Measurements from ENCODE around the gene EID3.
"Not testable (repeated sequence)": the region's sequence is repeated elsewhere in the genome, so short reads cannot be mapped to it uniquely, and the experiment has no call there.

Gene EID3

GRCh38 chr12:104290855-104291254 is 12.7 kb upstream of the EID3 start:
- no peaks in the 10 kb centered on the region for H3K9me3 ChIP-seq
- H3K36me3 ChIP-seq = peaks cover 48% of the 10 kb centered on the region
- H3K27me3 ChIP-seq = no peaks in the 10 kb centered on the region
- H3K27ac ChIP-seq = no peak overlapping the region
- no peak for TF ChIP-seq CTCF (IDR thresholded peaks at IDR 0.05)
- H3K4me1 ChIP-seq (ENCODE audit: control insufficient read depth in 1 of 2, insufficient read depth in 1 of 2, low read depth in 1 of 2, low read length in 1 of 2) = peaks cover 32 to 40% of the 10 kb centered on the region in 2 experiments
- no peak overlapping the region for H3K4me3 ChIP-seq (ENCODE audit: low read depth in 1 of 2, low read length in 1 of 2)

DNA sequence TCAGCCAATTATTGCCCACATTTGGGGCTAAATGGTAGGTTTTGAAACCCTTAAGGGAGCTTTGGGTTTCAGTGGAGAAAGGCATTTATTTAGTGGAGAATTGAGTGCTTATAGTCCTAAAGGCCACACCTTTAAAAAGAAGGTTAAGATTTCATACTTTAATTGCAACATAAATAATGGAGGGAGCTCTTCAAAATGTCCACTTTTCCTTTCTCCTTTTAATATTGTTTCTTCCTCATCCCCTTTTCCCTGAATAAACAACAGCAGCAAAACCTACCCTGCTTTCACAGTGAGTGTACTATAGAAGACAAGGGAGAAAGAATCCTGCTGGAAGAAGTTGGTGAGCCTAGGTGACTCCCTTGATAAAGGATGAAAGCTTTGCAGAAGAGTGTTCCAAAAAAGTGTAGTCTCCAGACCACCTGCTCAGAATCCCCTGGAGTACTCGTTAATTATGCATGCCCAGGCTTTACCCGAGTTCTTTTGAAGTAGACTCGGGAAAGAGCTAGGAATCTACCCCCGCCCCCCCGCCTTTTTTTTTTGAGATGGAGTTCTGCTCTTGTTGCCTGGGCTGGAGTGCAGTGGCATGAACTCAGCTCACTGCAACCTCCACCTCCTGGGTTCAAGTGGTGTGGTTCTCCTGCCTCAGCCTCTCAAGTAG is 11.5 kb upstream of the EID3 start:
- Histone ChIP-seq H3K27ac (peak overlapping the region; percentile 37), H3K4me1 (ENCODE audit: control insufficient read depth in 1 of 2, insufficient read depth in 1 of 2, low read depth in 1 of 2, low read length in 1 of 2) (peaks cover 22 to 32% of the 10 kb centered on the region in 2 experiments), H3K9me3 (no peaks in the 10 kb centered on the region), H3K36me3 (peaks cover 59% of the 10 kb centered on the region), H3K4me3 (ENCODE audit: low read depth in 1 of 2, low read length in 1 of 2) (no peak overlapping the region), H3K27me3 (no peaks in the 10 kb centered on the region)
- no peak for TF ChIP-seq CTCF (IDR thresholded peaks at IDR 0.05)

- H3K36me3 ChIP-seq = peaks cover 59% of the 10 kb centered on the region
- no peaks in the 10 kb centered on the region for H3K27me3 ChIP-seq
- no peak overlapping the region for H3K4me3 ChIP-seq (ENCODE audit: low read depth in 1 of 2, low read length in 1 of 2)
- no peak for TF ChIP-seq CTCF (IDR thresholded peaks at IDR 0.05)
- peaks cover 15 to 24% of the 10 kb centered on the region in 2 experiments for H3K4me1 ChIP-seq (ENCODE audit: control insufficient read depth in 1 of 2, insufficient read depth in 1 of 2, low read depth in 1 of 2, low read length in 1 of 2)
- no peaks in the 10 kb centered on the region for H3K9me3 ChIP-seq
- H3K27ac ChIP-seq = peak overlapping the region; percentile 8
Measured at GRCh38 chr12:104292872-104293794, 10.4 kb upstream of the EID3 start.

GRCh38 chr12:104294158-104294859 is 9.2 kb upstream of the EID3 start:
- not testable (repeated sequence) for H3K27me3 ChIP-seq; H3K9me3 ChIP-seq; H3K4me3 ChIP-seq (ENCODE audit: low read depth in 1 of 2, low read length in 1 of 2)
- Histone ChIP-seq H3K27ac (peak overlapping the region; percentile 61), H3K36me3 (peaks cover 59% of the 10 kb centered on the region), H3K4me1 (ENCODE audit: control insufficient read depth in 1 of 2, insufficient read depth in 1 of 2, low read depth in 1 of 2, low read length in 1 of 2) (peaks cover 10 to 13% of the 10 kb centered on the region in 2 experiments)

DNA sequence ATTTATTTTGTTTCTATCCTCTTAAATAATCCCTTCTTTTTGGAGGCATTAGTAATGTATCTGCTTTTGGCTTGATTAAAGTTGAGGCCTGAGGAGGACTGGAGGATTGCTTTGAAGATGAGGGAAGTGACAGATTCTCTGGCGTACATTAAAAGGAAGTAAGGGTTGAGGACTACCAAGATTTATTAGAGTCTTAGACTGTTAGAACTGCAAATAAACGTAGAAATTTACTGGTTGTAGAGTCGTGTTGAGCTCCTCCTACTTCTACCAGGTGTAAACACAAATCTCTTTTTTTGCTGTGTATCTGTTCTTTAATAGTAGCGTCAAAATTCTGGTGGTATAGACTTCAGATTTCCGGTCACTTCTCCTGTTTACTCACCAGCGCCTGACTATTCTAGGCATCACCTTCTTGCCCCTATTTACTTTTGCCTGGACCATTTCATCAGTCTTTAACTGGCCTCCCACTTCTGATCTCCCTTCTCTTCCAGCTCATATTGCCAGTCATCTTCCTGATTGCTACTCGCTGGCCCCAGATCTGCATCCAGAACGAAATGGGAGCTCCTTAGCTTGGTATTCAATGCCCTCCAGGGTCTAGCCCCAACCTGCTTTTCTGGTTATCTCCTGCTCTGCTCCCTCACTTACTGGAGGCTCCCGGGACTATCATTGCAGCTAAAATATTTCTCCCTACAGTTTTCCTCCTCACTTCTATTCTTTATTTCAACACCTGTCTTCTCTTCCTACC is 8.4 kb upstream of the EID3 start:
- peaks cover 3 to 7% of the 10 kb centered on the region in 2 experiments for H3K4me1 ChIP-seq (ENCODE audit: control insufficient read depth in 1 of 2, insufficient read depth in 1 of 2, low read depth in 1 of 2, low read length in 1 of 2)
- no peaks in the 10 kb centered on the region for H3K27me3 ChIP-seq
- H3K4me3 ChIP-seq (ENCODE audit: low read depth in 1 of 2, low read length in 1 of 2) = no peak overlapping the region
- TF ChIP-seq CTCF (IDR thresholded peaks at IDR 0.05) = no peak
- no peaks in the 10 kb centered on the region for H3K9me3 ChIP-seq
- peak overlapping the region; percentile 61 for H3K27ac ChIP-seq
- H3K36me3 ChIP-seq = peaks cover 59% of the 10 kb centered on the region

All from neutrophil (primary cell).